Renal pelvis (tissue), 4 donors: ENCODE measurements around the gene IPO11. TPM values are rescaled to one million over a fixed set of nuclear protein-coding genes. Genes with fewer than 3 reads are reported as not detected.

Experiments
- DNase-seq: peaks from one replicate; pipeline ENCODE4 v3.0.0-alpha.2; 2013
- polyA plus RNA-seq, 3 donors: library from polyadenylated mRNA; unstranded; fragments of 120-200 nt; gene quantifications; one replicate each; pipeline ENCODE4 v1.2.1, GENCODE V29; 2013; ENCODE audit not compliant: insufficient read length in 3 of 3

Gene IPO11
- polyA plus RNA-seq, 3 donors: 34.2 to 35.4 (median 34.9) TPM

DNA sequence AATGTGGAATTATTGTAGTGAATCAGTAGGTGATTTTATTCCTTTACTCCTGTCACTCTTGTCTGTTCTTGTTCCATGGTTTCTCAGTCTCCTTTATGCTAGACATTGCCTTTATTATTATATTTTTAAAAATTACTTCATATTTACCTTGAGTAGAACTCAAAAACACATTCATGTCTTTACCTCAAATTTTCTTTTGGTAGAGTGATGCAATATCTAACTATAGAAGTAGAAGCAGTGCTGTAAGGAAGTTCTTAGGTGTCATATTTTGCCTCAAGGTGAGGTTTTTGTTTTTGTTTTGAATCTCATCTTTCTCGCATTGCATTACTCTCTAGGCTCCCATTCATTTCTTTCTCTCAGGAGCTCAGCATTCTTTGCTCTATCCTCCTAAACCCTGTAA is 12.2 kb downstream of the IPO11 start:
- DNase-seq: no peak

- DNase-seq: no peak
Observed at GRCh38 chr5:62431735-62432620, 19.4 kb downstream of the IPO11 start.

DNA sequence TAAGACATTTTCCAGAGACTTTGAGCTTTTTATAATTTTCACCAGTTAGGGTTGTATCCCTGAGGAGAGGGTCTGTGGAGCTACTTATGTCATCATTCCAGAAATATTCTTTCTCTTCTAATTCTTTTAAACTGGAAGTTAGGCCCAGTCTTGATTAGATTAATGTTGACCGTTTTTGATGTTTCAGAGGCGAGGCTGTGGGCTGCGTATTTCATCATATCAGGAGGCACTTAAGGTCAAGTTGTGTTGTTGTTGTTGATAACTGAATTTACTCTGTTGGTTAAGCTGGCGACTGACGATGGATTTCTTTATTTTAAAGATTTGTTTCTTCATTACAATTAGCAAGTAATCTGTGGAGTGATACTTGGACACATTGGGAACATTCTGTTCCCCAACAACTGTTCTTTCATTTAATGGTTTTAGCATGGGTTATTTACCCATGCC is 20.1 kb downstream of the IPO11 start:
- no peak for DNase-seq

DNA sequence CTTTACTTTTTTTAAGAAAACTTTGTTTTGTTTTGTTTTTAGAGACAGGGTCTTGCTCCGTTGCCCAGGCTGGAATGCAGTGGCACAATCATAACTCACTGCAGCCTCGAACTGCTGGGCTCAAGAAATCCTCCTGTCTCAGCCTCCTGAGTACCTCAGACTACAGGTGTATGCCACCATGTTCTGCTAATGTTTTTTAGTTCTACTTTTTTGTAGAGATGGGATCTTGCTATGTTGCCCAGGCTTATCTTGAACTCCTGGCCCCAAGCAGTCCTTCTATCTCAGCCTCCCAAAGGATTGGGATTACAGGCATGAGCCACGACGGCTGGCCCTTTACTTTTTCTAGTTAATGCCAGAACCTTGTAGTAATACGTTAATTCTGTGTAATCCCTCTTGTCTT is 36.0 kb downstream of the IPO11 start:
- DNase-seq: no peak

GRCh38 chr5:62450259-62450658 is 37.7 kb downstream of the IPO11 start:
- DNase-seq: no peak

DNA sequence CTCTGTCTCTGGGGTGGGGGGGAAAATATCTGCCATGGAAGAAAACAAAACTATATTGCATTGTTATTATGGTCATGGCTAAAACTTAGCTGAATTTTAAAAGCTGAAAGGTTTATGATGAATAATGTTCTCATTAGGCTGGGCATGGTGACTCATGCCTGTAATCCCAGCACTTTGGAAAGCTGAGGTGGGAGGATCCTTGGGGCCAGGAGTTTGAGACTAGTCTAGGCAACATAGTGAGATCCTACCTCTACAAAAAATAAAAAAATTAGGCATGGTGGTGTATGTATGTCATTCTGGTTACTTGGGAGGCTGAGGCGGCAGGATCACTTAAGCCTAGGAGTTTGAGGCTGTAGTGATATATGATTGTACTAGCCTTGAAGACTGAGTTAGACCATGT is 44.5 kb downstream of the IPO11 start:
- no peak for DNase-seq

GRCh38 chr5:62460578-62460983 is 48.0 kb downstream of the IPO11 start:
- DNase-seq: peak; percentile 36

DNA sequence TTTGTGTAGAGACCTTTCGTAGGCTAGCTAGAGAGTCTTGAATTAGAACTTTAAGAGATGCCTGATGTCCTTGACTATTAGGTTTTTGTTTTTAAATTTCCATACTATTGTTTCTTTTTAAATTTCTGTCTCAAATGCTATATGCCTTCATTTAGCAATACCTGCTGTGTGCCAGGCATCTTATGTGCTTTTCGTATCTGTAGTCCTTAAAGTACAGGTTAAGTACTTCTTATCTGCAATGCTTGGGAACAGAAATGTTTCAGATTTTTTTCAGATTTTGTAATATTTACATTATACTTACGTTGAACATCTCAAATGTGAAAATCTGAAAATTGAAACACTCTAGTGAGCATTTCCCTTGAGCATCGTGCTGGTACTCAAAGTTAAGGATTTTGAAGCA is 49.0 kb downstream of the IPO11 start:
- no peak for DNase-seq

DNA sequence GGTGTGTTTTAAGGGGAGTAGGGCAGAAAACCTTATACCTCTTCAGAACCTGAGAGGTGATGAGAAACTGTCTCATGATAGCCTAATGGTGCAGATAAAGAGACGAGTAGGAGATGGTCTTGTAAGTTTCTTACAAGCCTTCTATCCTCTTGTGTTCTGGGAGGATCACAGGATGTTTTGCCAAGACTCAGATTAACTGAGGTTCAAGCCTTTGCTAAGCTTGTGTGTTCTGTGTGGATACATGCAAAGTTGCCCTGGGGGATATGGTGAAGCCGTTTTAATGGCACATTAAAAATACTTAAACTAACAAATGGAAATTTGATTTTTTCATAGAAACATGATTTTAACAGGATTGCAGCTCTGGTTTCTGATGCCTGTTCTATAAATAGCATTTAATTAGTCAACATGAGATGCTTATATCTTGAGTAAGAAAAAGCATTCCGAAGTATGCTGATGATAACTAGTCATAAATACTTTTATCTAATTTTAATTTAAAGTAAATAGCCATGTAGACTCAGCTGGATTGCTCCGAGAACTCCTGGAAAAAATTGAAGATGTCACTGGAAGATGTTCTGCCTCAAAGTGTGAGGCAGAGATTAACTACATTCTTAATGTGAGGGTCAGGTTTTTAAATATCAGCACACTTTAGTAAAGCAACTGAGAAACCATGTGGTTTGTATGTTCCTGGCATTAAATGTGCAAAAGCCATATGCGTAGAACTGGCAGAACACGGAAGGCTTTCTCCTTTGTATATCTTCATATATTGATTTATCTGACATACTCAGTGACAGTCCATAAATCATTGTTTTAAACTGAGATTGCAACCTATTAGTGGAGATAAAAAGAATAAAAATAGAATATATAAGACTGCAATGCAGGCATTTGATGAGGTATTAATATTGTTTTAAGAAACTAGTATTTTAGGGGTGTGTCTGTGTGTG is 53.7 kb downstream of the IPO11 start:
- no peak for DNase-seq

DNA sequence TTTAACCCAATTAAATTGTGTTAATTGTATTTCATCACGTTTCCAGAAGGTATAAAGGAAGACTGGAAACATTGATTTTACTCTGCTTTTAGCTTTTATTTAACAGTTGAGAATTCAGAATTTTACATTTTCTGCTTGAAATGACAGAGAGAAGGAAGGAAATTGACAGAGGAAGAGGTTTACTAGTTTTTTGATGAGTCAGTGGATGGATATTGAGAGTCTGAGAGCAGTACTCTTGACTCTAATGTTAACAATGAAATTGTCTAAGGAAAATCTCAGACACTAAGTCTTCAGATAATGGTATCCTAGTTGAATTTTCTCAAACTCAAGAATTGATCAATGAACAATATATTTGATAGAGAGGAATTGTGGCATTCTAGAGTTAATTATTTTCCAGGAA is 60.6 kb downstream of the IPO11 start:
- no peak for DNase-seq

DNA sequence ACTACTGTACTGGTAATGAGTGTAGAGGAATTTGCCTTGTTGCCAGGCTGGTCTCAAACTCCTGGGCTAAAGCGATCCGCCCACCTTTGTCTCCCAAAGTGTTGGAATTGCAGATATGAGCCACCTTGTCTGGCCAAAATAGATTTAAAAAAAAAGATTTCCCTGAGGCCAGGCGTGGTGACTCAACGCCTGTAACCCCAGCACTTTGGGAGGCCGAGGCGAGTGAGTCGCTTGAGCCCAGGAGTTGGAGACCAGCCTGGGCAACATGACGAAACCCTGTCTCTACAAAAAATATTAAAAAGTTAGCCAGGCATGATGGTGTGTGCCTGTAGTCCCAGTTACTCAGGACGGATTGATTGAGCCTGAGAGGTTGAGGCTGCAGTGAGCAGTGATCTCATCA is 62.5 kb downstream of the IPO11 start:
- DNase-seq: no peak

GRCh38 chr5:62477801-62478200 is 65.2 kb downstream of the IPO11 start:
- DNase-seq: no peak

DNA sequence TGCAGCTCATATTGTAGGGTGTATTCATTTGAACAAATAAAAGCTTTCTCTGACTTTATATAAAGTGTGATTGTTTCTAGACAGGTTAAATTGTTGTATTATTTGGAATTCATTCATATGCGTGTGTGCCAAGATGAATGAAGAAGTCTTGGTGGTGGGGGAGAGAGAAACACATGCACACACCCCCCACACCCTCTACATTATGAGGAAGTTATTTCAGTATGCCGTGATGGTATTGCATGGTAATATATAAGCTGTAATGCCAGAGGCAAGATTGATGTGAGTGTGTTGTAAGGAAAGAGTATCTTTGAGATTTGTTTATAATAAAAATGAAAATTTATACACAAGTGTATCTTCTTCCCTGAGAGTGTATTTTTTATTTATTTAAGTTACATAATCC is 71.0 kb downstream of the IPO11 start:
- no peak for DNase-seq

DNA sequence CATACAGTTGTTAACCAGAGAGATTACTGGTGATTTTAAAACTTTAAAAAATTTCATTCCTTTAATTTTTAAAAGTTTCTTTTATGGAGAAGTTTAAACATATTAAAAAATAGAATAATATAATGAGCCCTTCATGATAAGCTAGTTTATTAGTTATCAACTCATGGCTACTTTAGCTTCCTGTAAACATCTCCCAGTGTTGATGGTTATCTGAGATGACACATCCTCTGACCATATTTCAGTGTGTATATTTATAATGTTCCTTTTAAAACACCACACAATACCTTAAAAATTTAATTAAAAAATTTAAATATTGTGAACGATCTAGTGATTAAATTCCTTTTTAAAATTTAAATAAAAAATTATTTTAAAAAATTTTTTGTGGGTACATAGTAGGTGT is 74.1 kb downstream of the IPO11 start:
- no peak for DNase-seq

DNA sequence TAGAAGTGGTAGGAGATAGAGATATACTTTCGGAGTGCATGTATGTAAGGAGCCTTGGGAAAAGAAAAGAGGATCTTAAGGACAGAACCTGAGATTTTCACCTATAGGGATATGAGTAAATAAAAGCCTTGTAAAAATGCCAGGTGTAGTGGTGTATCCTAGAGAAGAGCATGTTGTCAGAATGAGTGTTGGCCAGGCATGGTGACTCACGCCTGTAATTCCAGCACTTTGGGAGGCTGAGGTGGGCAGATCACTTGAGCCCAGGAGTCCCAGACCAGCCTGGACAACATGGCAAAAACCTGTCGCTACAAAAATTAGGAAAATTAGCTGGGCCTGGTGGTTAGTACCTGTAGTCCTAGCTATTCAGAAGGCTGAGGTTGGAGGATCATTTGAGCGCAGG is 76.0 kb downstream of the IPO11 start:
- DNase-seq: no peak

DNA sequence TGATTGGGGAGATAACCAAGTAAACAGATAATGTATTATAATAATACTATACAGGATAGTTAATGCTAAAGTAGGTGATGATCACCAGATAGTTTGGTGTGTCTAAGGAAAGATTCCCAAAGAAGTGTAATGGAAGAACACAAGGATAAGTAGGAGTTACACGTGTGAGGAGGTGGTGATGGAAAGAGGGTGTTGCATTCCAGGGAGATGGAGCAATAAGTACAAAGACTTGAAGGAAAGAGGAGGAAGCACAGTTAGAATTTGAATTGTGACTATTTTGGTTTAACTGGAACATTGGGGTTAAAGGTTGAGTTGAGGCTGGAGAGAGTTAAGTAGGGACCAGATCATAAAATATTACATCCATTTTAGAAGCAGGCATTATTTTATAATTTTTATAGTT is 76.9 kb downstream of the IPO11 start:
- DNase-seq: no peak

DNA sequence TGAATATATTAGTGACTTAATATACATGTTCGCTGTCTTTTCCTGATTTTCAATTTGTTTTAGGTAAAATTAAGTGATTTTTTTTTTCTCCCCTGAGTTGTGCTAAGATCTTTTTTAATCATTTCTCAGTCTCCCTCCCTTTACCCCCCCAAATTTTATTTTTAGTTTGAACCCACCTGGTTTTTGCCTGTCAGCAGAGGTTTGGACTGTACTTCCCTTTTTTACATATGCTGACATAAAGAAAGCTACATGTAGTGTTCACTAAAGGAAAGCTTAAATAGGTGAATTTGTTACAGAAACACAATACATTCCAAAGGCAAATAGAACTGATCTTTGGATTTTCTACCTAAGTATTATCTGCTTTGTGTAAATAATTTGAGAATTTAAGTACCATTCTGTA is 82.2 kb downstream of the IPO11 start:
- DNase-seq: no peak

DNA sequence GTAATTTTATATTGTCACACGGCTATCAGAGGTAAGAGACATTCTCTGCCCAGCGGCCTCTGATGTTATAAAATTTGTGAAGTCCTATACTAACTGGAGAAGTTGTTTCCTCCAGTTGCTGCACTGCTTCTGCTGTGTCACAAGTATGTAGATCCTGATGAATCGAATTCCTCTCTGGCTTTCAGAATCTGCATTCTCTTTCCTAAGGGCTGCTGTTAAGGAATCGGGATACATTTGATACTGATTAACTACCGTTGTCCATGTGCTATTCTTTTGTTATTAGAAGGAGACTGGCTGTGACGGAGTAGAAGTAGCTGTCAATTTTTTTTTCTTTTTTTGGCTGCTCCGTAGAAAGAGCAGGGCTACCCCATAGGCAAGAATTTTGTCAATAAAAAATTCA is 84.3 kb downstream of the IPO11 start:
- no peak for DNase-seq

DNA sequence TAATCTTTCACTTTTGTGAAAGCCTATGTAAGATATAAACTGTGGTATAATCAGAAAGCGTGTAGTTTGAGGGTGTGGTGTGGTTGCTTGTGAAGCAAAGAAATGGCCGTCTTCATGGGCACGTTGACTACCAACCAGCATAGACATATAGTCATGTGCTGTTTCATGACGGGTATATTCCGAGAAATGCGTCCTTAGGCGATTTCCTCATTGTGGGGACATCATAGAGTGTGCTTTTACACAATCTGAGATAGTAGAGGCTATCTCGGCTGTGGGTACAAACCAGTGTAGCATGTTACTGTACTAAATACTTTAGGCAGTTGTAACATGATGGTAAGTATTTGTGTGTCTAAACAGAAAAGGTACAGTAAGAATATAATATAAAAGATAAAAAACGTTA is 86.4 kb downstream of the IPO11 start:
- no peak for DNase-seq

DNA sequence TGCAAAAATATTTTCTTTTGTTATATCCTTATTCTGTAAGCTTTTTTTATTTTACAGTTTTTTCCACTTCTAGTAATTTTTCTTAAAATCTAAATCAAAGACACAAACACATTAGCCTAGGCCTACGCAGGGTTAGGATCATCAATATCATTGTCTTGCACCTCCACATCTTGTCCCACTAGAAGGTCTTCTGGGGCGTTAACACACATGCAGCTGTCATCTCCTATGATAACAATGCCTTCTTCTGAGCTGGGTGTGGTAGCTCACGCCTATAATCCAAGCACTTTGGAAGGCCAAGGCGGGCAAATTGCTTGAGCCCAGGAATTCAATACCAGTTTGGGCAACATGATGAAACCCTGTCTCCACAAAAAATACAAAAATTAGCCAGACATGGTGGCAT is 87.2 kb downstream of the IPO11 start:
- no peak for DNase-seq

- DNase-seq: no peak
Observed at GRCh38 chr5:62502456-62503101, 90.0 kb downstream of the IPO11 start.

DNA sequence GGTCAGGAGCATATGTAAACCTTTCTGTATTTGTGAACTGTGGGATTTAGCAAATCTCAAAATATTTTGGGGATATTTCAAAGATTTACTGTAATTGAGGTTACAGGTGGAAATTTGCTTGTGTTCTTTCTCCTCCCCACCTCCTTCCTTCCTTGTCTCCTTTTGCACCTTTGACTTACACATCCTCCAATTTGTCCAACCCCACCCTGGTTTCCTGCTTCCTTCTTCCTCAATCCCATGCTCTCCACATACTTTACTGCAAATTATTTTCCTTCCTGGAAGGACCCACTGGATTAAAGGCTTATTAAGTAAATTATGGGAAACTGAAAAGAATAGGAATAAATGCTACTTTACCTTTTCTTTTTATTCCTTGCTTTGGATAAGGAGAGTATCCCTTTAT is 91.6 kb downstream of the IPO11 start:
- no peak for DNase-seq
